Neural progenitor cell (in vitro differentiated cells): ENCODE results near the gene GIGYF2. TPM values are rescaled to one million over a fixed set of nuclear protein-coding genes. Genes with fewer than 3 reads are reported as not detected.
A peak's percentile ranks its signal among the peaks of the same experiment; 100 is the strongest.
"Not testable (repeated sequence)": the region's sequence is repeated elsewhere in the genome, so short reads cannot be mapped to it uniquely, and the experiment has no call there.

Experiments used
- DNase-seq: peaks from one replicate; pipeline ENCODE4 v3.0.0-alpha.2; 2016; ENCODE audit warnings: low spot score
- H2AFZ ChIP-seq: fragments of 200-600 bp; sonication (generic); replicated peaks from 2 replicates; pipeline ENCODE4 v1.6.1; 2016; ENCODE audit warnings: antibody characterized with exemption
- H3F3A ChIP-seq: fragments of 200-600 bp; sonication (generic); 2 replicates; pipeline ENCODE4 v1.6.1; 2016; ENCODE audit warnings: antibody characterized with exemption, low read depth
- H3K27ac ChIP-seq: fragments of 200-600 bp; sonication (generic); 2 replicates; pipeline ENCODE4 v1.5.1; 2016; ENCODE audit warnings: mild to moderate bottlenecking
- H3K27me3 ChIP-seq: fragments of 200-600 bp; sonication (generic); 2 replicates; pipeline ENCODE4 v1.6.1; 2016; ENCODE audit warnings: mild to moderate bottlenecking, moderate library complexity
- H3K36me3 ChIP-seq: fragments of 200-600 bp; sonication (generic); 2 replicates; pipeline ENCODE4 v1.5.1; 2016
- H3K4me1 ChIP-seq: fragments of 200-600 bp; sonication (generic); 2 replicates; pipeline ENCODE4 v1.6.1; 2016; ENCODE audit warnings: mixed run types
- H3K4me2 ChIP-seq: fragments of 200-600 bp; sonication (generic); 2 replicates; pipeline ENCODE4 v1.6.1; 2016
- H3K4me3 ChIP-seq: fragments of 200-600 bp; sonication (generic); 2 replicates; pipeline ENCODE4 v1.5.1; 2016
- H3K79me2 ChIP-seq: fragments of 200-600 bp; sonication (generic); 2 replicates; pipeline ENCODE4 v1.6.1; 2016; ENCODE audit warnings: low read depth
- H3K9ac ChIP-seq: fragments of 200-600 bp; sonication (generic); 2 replicates; pipeline ENCODE4 v1.6.1; 2016
- H3K9me3 ChIP-seq: fragments of 200-600 bp; sonication (generic); 2 replicates; pipeline ENCODE4 v1.5.1; 2016; ENCODE audit warnings: low read depth
- H4K20me1 ChIP-seq: fragments of 200-600 bp; sonication (generic); 2 replicates; pipeline ENCODE4 v1.6.1; 2016; ENCODE audit warnings: low read depth
- H3K27ac Mint-ChIP-seq: 3 replicates; pipeline ENCODE4 v1.8.0; 2021; ENCODE audit warnings: mixed read lengths
- H3K27me3 Mint-ChIP-seq: 2 replicates; pipeline ENCODE4 v1.8.0; 2022; ENCODE audit warnings: low read depth, mild to moderate bottlenecking, inconsistent platforms, moderate library complexity, mixed read lengths; ENCODE audit not compliant: insufficient read depth
- H3K36me3 Mint-ChIP-seq: 3 replicates; pipeline ENCODE4 v1.8.0; 2021; ENCODE audit warnings: mixed read lengths
- H3K4me1 Mint-ChIP-seq: 3 replicates; pipeline ENCODE4 v1.8.0; 2021; ENCODE audit warnings: mixed read lengths
- H3K4me3 Mint-ChIP-seq: 3 replicates; pipeline ENCODE4 v1.8.0; 2021; ENCODE audit warnings: mild to moderate bottlenecking, moderate library complexity, mixed read lengths
- H3K9me3 Mint-ChIP-seq: 3 replicates; pipeline ENCODE4 v1.8.0; 2020; ENCODE audit warnings: mixed read lengths
- CTCF ChIP-seq: fragments of 200-600 bp; sonication (generic); IDR thresholded peaks from 2 replicates; pipeline ENCODE4 v1.5.1; 2017; ENCODE audit warnings: antibody characterized with exemption, mild to moderate bottlenecking
- EZH2 ChIP-seq: fragments of 200-600 bp; sonication (generic); IDR thresholded peaks from 2 replicates; pipeline ENCODE4 v1.6.1; 2017; ENCODE audit warnings: antibody characterized with exemption, mild to moderate bottlenecking, moderate library complexity
- EZH2phosphoT487 ChIP-seq: fragments of 200-600 bp; sonication (generic); IDR thresholded peaks from 2 replicates; pipeline ENCODE4 v1.6.1; 2017; ENCODE audit warnings: antibody characterized with exemption
- total RNA-seq: library from RNA; depleted of rRNA; stranded (reverse); fragments of >200 nt; gene quantifications from 2 replicates; pipeline ENCODE4 v1.2.3, GENCODE V29; 2015; ENCODE audit warnings: low replicate concordance

Gene GIGYF2
- total RNA-seq, 1 donor from 2014 or later: 76.3 TPM

- no peak overlapping the region for H3K4me3 Mint-ChIP-seq
- H3K27me3 Mint-ChIP-seq: peaks cover 5% of the 10 kb centered on the region
- DNase-seq: no peak
- no peaks in the 10 kb centered on the region for H3K4me1 Mint-ChIP-seq
- no peak overlapping the region for H3K4me3 ChIP-seq
- H3K36me3 Mint-ChIP-seq: no peaks in the 10 kb centered on the region
- H4K20me1 ChIP-seq: no peaks in the 10 kb centered on the region
- H3K79me2 ChIP-seq: no peaks in the 10 kb centered on the region
- no peaks in the 10 kb centered on the region for H3K36me3 ChIP-seq
- H3K4me1 ChIP-seq: no peaks in the 10 kb centered on the region
- no peaks in the 10 kb centered on the region for H3K9me3 ChIP-seq
- H3K9ac ChIP-seq: no peak overlapping the region
- H3K4me2 ChIP-seq: no peak overlapping the region
- H3F3A ChIP-seq: no peaks in the 10 kb centered on the region
- H3K27me3 ChIP-seq: no peaks in the 10 kb centered on the region
- peak overlapping the region; percentile 26 for H2AFZ ChIP-seq
- TF ChIP-seq CTCF (no peak), EZH2 (no peak), EZH2phosphoT487 (no peak)
- H3K9me3 Mint-ChIP-seq: no peaks in the 10 kb centered on the region
- H3K27ac ChIP-seq: no peak overlapping the region
- no peak overlapping the region for H3K27ac Mint-ChIP-seq
These were observed 7.8 kb upstream of the GIGYF2 start for GRCh38 chr2:232689152-232689910.

GRCh38 chr2:232691117-232691516, 6.0 kb upstream of the GIGYF2 start:
- H3K27ac ChIP-seq, H3K4me1 ChIP-seq, H3K27me3 ChIP-seq, H3K4me3 ChIP-seq, H3K27me3 Mint-ChIP-seq, H3K27ac Mint-ChIP-seq, H3F3A ChIP-seq, H3K4me2 ChIP-seq, H3K36me3 Mint-ChIP-seq, H3K9me3 Mint-ChIP-seq, H3K36me3 ChIP-seq, H3K9ac ChIP-seq, H3K9me3 ChIP-seq, H3K4me3 Mint-ChIP-seq, DNase-seq, H2AFZ ChIP-seq, H3K79me2 ChIP-seq, H4K20me1 ChIP-seq, H3K4me1 Mint-ChIP-seq: not testable (repeated sequence)

- Mint-ChIP-seq H3K36me3 (no peaks in the 10 kb centered on the region), H3K27me3 (peaks cover 10% of the 10 kb centered on the region), H3K9me3 (no peaks in the 10 kb centered on the region), H3K4me3 (no peak overlapping the region), H3K27ac (no peak overlapping the region), H3K4me1 (peaks cover 11% of the 10 kb centered on the region)
- Histone ChIP-seq H3K27me3 (no peaks in the 10 kb centered on the region), H3K4me3 (no peak overlapping the region), H2AFZ (no peak overlapping the region), H3K36me3 (no peaks in the 10 kb centered on the region), H3K9ac (no peak overlapping the region), H4K20me1 (peaks cover 9% of the 10 kb centered on the region), H3K4me2 (no peak overlapping the region), H3K9me3 (no peaks in the 10 kb centered on the region), H3K4me1 (peaks cover 4% of the 10 kb centered on the region), H3K79me2 (peaks cover 12% of the 10 kb centered on the region), H3K27ac (no peak overlapping the region), H3F3A (no peaks in the 10 kb centered on the region)
- no peak for TF ChIP-seq EZH2
- TF ChIP-seq EZH2phosphoT487: no peak
- no peak for TF ChIP-seq CTCF
- no peak for DNase-seq
These were observed 3.8 kb upstream of the GIGYF2 start for GRCh38 chr2:232693344-232693743.

GRCh38 chr2:232696609-232697058, 497 bp upstream of the GIGYF2 start:
- Mint-ChIP-seq H3K9me3 (no peaks in the 10 kb centered on the region), H3K36me3 (peaks cover 11% of the 10 kb centered on the region), H3K27me3 (peaks cover 10% of the 10 kb centered on the region), H3K27ac (no peak overlapping the region), H3K4me1 (peaks cover 34% of the 10 kb centered on the region), H3K4me3 (peak overlapping the region; percentile 96)
- Histone ChIP-seq H3F3A (no peaks in the 10 kb centered on the region), H3K4me2 (peak overlapping the region; percentile 69), H3K9me3 (no peaks in the 10 kb centered on the region), H2AFZ (peak overlapping the region; percentile 61), H3K9ac (no peak overlapping the region), H4K20me1 (peaks cover 30% of the 10 kb centered on the region), H3K36me3 (no peaks in the 10 kb centered on the region), H3K4me3 (peak overlapping the region; percentile 99), H3K79me2 (peaks cover 44% of the 10 kb centered on the region), H3K27me3 (no peaks in the 10 kb centered on the region), H3K27ac (no peak overlapping the region), H3K4me1 (peaks cover 25% of the 10 kb centered on the region)
- TF ChIP-seq EZH2 (no peak), EZH2phosphoT487 (no peak), CTCF (no peak)
- no peak for DNase-seq
